IMR-90 (cell line): ENCODE measurements around the gene KLHL13. TPM values are rescaled to one million over a fixed set of nuclear protein-coding genes. Genes with fewer than 3 reads are reported as not detected.

Source experiments
- ATAC-seq: fragments of 200-7000 bp; cut with Tn5 transposase; 2 replicates; pipeline ENCODE4 v1.9.1; 2020; ENCODE audit warnings: low read depth, mild to moderate bottlenecking, moderate library complexity
- BruUV-seq: library from RNA; stranded (reverse); fragments of 400-500 nt; replicated peaks from 2 replicates; lab custom pipeline; 2021; lab: Mats Ljungman, UMichigan
- CTCF ChIA-PET: fragments of 300-600 bp; formaldehyde crosslinking; extraction: SDS; loops from one replicate; lab custom pipeline; 2021; ENCODE audit warnings: antibody characterized with exemption; lab: Yijun Ruan, JAX
- POLR2A ChIA-PET: fragments of 300-600 bp; sonication (Branson Sonifier 250); formaldehyde crosslinking; loops from one replicate; lab custom pipeline; 2022; ENCODE audit warnings: antibody characterized with exemption; ENCODE audit not compliant: unreplicated experiment; lab: Charles Lee
- DNase-seq: peaks from one replicate; pipeline ENCODE4 v3.0.0; 2013
- H2AFZ ChIP-seq: replicated peaks from 2 replicates; pipeline ENCODE3; 2013; ENCODE audit warnings: low read length, mild to moderate bottlenecking; ENCODE audit not compliant: poor library complexity
- H2AK5ac ChIP-seq: 2 replicates; pipeline ENCODE4 v1.6.1; 2013; ENCODE audit warnings: low read depth, low read length, inconsistent platforms
- H2AK9ac ChIP-seq: replicated peaks from 2 replicates; pipeline ENCODE3; 2013; ENCODE audit warnings: mild to moderate bottlenecking, low read depth, low read length, moderate library complexity; ENCODE audit not compliant: poor library complexity
- H2BK120ac ChIP-seq: 2 replicates; pipeline ENCODE4 v1.6.1; 2013; ENCODE audit warnings: low read depth, low read length, inconsistent platforms
- H2BK15ac ChIP-seq: 3 replicates; pipeline ENCODE4 v1.6.1; 2013; ENCODE audit warnings: low read depth, low read length, inconsistent platforms
- H2BK20ac ChIP-seq: 2 replicates; pipeline ENCODE4 v1.6.1; 2013; ENCODE audit warnings: low read depth, mild to moderate bottlenecking, inconsistent platforms, low read length, moderate library complexity
- H2BK5ac ChIP-seq: 2 replicates; pipeline ENCODE4 v1.6.1; 2013; ENCODE audit warnings: mild to moderate bottlenecking, low read depth, low read length, inconsistent platforms; ENCODE audit not compliant: poor library complexity, severe bottlenecking
- H3K14ac ChIP-seq: replicated peaks from 2 replicates; pipeline ENCODE4 v1.6.1; 2013; ENCODE audit warnings: low read depth, low read length, inconsistent platforms
- H3K18ac ChIP-seq: 2 replicates; pipeline ENCODE4 v1.6.1; 2013; ENCODE audit warnings: low read depth, low read length, control low read depth
- H3K23ac ChIP-seq: 2 replicates; pipeline ENCODE4 v1.6.1; 2013; ENCODE audit warnings: low read depth, low read length, inconsistent platforms
- H3K27ac ChIP-seq: 2 replicates; pipeline ENCODE4 v1.5.1; 2013; ENCODE audit warnings: mild to moderate bottlenecking, control low read depth, low read length; ENCODE audit not compliant: insufficient read depth
- H3K27me3 ChIP-seq: 2 replicates; pipeline ENCODE4 v1.6.1; 2013; ENCODE audit warnings: low read length; ENCODE audit not compliant: control insufficient read depth, insufficient read depth
- H3K36me3 ChIP-seq: 2 replicates; pipeline ENCODE4 v1.6.1; 2013; ENCODE audit warnings: low read length, mixed read lengths; ENCODE audit not compliant: control insufficient read depth, insufficient read depth
- H3K4ac ChIP-seq: 2 replicates; pipeline ENCODE4 v1.6.1; 2013; ENCODE audit warnings: low read depth, low read length, inconsistent platforms
- H3K4me1 ChIP-seq: 2 replicates; pipeline ENCODE4 v1.6.1; 2013; ENCODE audit warnings: low read length, mixed read lengths; ENCODE audit not compliant: control insufficient read depth, insufficient read depth
- H3K4me2 ChIP-seq: 2 replicates; pipeline ENCODE4 v1.6.1; 2013; ENCODE audit warnings: low read depth, mild to moderate bottlenecking, control low read depth, low read length, moderate library complexity
- H3K4me3 ChIP-seq: 2 replicates; pipeline ENCODE4 v1.5.1; 2013; ENCODE audit warnings: low read depth, mild to moderate bottlenecking, control low read depth, low read length, moderate library complexity; ENCODE audit not compliant: insufficient read depth
- H3K56ac ChIP-seq: 2 replicates; pipeline ENCODE4 v1.6.1; 2013; ENCODE audit warnings: low read length, inconsistent platforms; ENCODE audit not compliant: insufficient read depth; ENCODE audit errors: extremely low read depth
- H3K79me1 ChIP-seq, 2 experiments: 2 replicates each; pipeline ENCODE4 v1.6.1; 2013; ENCODE audit warnings: low read length in 2 of 2, inconsistent platforms in 1 of 2, low read depth in 1 of 2
- H3K9ac ChIP-seq: 2 replicates; pipeline ENCODE4 v1.6.1; 2013; ENCODE audit warnings: low read depth, low read length, control low read depth
- H3K9me1 ChIP-seq: 2 replicates; pipeline ENCODE4 v1.6.1; 2013; ENCODE audit warnings: low read length, inconsistent platforms; ENCODE audit not compliant: insufficient read depth
- H3K9me3 ChIP-seq: 2 replicates; pipeline ENCODE4 v1.6.1; 2013; ENCODE audit warnings: low read length; ENCODE audit not compliant: control insufficient read depth, insufficient read depth
- H4K20me1 ChIP-seq: 2 replicates; pipeline ENCODE4 v1.6.1; 2013; ENCODE audit warnings: low read length, inconsistent platforms; ENCODE audit not compliant: insufficient read depth
- H4K5ac ChIP-seq: 2 replicates; pipeline ENCODE4 v1.6.1; 2013; ENCODE audit warnings: mild to moderate bottlenecking, low read depth, low read length, control low read depth
- H4K8ac ChIP-seq, 2 experiments: 2 replicates each; pipeline ENCODE4 v1.6.1; 2013; ENCODE audit warnings: low read depth in 2 of 2, low read length in 2 of 2, control low read depth in 1 of 2, inconsistent platforms in 1 of 2
- H4K91ac ChIP-seq: 2 replicates; pipeline ENCODE4 v1.6.1; 2013; ENCODE audit warnings: low read depth, low read length, inconsistent platforms; ENCODE audit not compliant: insufficient read depth
- BHLHE40 ChIP-seq: fragments of 150-350 bp; IDR thresholded peaks from 2 replicates; pipeline ENCODE4 v1.6.1; 2016; ENCODE audit warnings: mild to moderate bottlenecking, low read depth, low read length
- CEBPB ChIP-seq: IDR thresholded peaks from 2 replicates; pipeline ENCODE4 v1.6.1; 2012; ENCODE audit warnings: low read depth, low read length, improper control_type of control experiment
- CHD1 ChIP-seq: IDR thresholded peaks from 2 replicates; pipeline ENCODE4 v1.6.1; 2012; ENCODE audit warnings: low read depth, low read length, improper control_type of control experiment
- CTCF ChIP-seq: conservative IDR thresholded peaks from 2 replicates; pipeline ENCODE4 v1.5.1; 2012; ENCODE audit warnings: mild to moderate bottlenecking, low read depth, low read length, improper control_type of control experiment
- MAFK ChIP-seq: IDR thresholded peaks from 2 replicates; pipeline ENCODE4 v1.6.1; 2012; ENCODE audit warnings: low read depth, low read length, improper control_type of control experiment
- MAZ ChIP-seq: IDR thresholded peaks from 2 replicates; pipeline ENCODE4 v1.6.1; 2012; ENCODE audit warnings: low read depth, mild to moderate bottlenecking, low read length, improper control_type of control experiment, moderate library complexity, borderline replicate concordance
- MXI1 ChIP-seq: IDR thresholded peaks from 2 replicates; pipeline ENCODE4 v1.6.1; 2012; ENCODE audit warnings: low read depth, mild to moderate bottlenecking, low read length, moderate library complexity, borderline replicate concordance
- NFE2L2 ChIP-seq: fragments of 150-350 bp; IDR thresholded peaks from 2 replicates; pipeline ENCODE4 v1.6.1; 2016; ENCODE audit warnings: low read depth, mild to moderate bottlenecking, low read length
- POLR2A ChIP-seq: IDR thresholded peaks from 2 replicates; pipeline ENCODE4 v1.6.1; 2012; ENCODE audit warnings: mild to moderate bottlenecking, low read depth, low read length
- USF2 ChIP-seq: fragments of 150-350 bp; IDR thresholded peaks from 2 replicates; pipeline ENCODE4 v1.6.1; 2017; ENCODE audit warnings: mild to moderate bottlenecking, antibody characterized with exemption, low read length, low read depth
- WGBS, 2 experiments: methylation state at CpG; one replicate each; pipeline versions ENCODE4 v1.1.5 to v1.1.7; 2013; ENCODE audit warnings: missing lambda C conversion rate in 2 of 2; ENCODE audit not compliant: insufficient read length in 1 of 2; ENCODE audit errors: extremely low coverage in 2 of 2; 5-methylcytosine and 5-hydroxymethylcytosine counted together
- dilution Hi-C: fragments of 300-500 bp; cut with HindIII; formaldehyde crosslinking; loops from one replicate; pipeline ENCODE4 v1.14.3; 2018; ENCODE audit warnings: low sequenced_read_pairs; ENCODE audit not compliant: unreplicated experiment
- in situ Hi-C: fragments of 300-500 bp; cut with MboI; formaldehyde crosslinking; loops from 3 replicates; pipeline ENCODE4 v1.14.3; 2019; ENCODE audit warnings: low sequenced_read_pairs, inconsistent platforms, mixed read lengths
- intact Hi-C: fragments of 100-400 bp; cut with micrococcal nuclease; formaldehyde crosslinking; loops from 2 replicates; pipeline ENCODE4 v1.10.0; 2022
- polyA plus RNA-seq, 3 experiments: library from polyadenylated mRNA; depleted of rRNA; stranded (reverse); fragments of >200 nt; gene quantifications; 2 replicates each; pipeline ENCODE4 v1.2.3, GENCODE V29; 2012; ENCODE audit warnings: low replicate concordance in 1 of 3
- total RNA-seq: library from RNA; depleted of rRNA; stranded (reverse); fragments of >200 nt; gene quantifications from 2 replicates; pipeline ENCODE4 v1.2.3, GENCODE V29; 2012

Gene KLHL13
- total and polyA plus RNA-seq, 2 of the 4 experiments (the other 2 are of a cell fraction), result 4.0 to 12.5 TPM

GRCh38 chrX:117969782-117970181 lies 146.8 kb downstream of the KLHL13 start:
- no CpG with 5 or more reads among the region's 2 CpGs for WGBS, 2 experiments
- H2BK120ac ChIP-seq, result no peak overlapping the region
- H4K20me1 ChIP-seq, result no peaks in the 10 kb centered on the region
- no peak overlapping the region for H3K56ac ChIP-seq
- no peak overlapping the region for H4K5ac ChIP-seq
- no peak overlapping the region for H3K4ac ChIP-seq
- no peaks in the 10 kb centered on the region for H3K79me1 ChIP-seq
- in situ Hi-C loops (no loop called here), intact Hi-C loops (no loop called here), dilution Hi-C loops (no loop called here)
- H2BK5ac ChIP-seq, result no peak overlapping the region
- H3K9ac ChIP-seq, result no peak overlapping the region
- no peaks in the 10 kb centered on the region for H3K9me3 ChIP-seq
- no peak overlapping the region for H3K18ac ChIP-seq
- no peak overlapping the region for H4K91ac ChIP-seq
- no peak overlapping the region for H2AK9ac ChIP-seq
- ChIA-PET POLR2A (no interaction called here), CTCF (no interaction called here)
- H2AK5ac ChIP-seq, result no peak overlapping the region
- no peaks in the 10 kb centered on the region for H3K4me1 ChIP-seq
- no peak overlapping the region for H3K4me2 ChIP-seq
- no peak for TF ChIP-seq CHD1
- TF ChIP-seq CEBPB, result no peak
- TF ChIP-seq USF2, result no peak
- no peak for TF ChIP-seq NFE2L2
- TF ChIP-seq MAZ, result no peak
- TF ChIP-seq BHLHE40, result no peak
- no peak for TF ChIP-seq CTCF
- TF ChIP-seq POLR2A, result no peak
- TF ChIP-seq MXI1, result no peak
- TF ChIP-seq MAFK, result no peak
- H4K8ac ChIP-seq, result no peak overlapping the region
- H3K4me3 ChIP-seq, result no peak overlapping the region
- no peak overlapping the region for H3K23ac ChIP-seq
- DNase-seq (no peak), ATAC-seq (no peak)
- BruUV-seq, result no TSS peak
- H3K9me1 ChIP-seq, result no peaks in the 10 kb centered on the region
- no peaks in the 10 kb centered on the region for H3K27me3 ChIP-seq
- no peaks in the 10 kb centered on the region for H3K36me3 ChIP-seq
- no peak overlapping the region for H2AFZ ChIP-seq
- no peak overlapping the region for H3K27ac ChIP-seq
- H2BK15ac ChIP-seq, result no peak overlapping the region
- H2BK20ac ChIP-seq, result no peak overlapping the region
- no peak overlapping the region for H3K14ac ChIP-seq
